ENCODE measurements around the gene NLRP10.

The NLRP10 gene

DNA sequence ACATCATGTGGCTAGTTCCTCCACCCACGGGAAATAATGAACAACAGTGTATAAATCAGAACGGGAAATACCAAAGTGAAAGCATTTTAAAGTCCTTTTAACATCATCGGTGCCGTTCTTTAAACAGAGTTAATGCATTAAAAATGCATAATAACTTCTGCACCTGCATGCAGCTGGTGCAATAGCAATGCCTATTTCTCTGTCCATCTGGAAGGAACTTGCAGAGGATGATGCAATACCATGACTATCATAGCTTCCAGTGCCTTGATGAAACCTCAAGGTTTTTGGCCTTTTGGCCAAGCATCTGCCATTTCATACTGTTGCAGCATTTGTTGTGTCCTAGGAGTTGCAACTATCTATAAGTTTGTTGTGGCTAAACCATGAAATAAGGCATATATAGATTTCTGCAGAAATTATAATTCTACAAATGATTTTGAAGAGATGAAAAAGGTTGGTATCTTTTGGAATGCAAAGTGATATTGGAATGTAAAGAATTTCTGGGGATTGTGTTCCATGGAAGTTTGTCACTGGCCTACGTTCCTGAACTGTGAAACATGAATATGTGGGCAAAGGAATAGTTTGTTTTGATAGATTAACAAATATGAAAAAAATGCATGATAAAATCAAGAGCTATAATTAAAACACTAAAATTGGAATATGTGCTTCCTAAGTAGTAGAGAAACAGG, 12.1 kb upstream of the NLRP10 start:
- no peak for DNase-seq

DNA sequence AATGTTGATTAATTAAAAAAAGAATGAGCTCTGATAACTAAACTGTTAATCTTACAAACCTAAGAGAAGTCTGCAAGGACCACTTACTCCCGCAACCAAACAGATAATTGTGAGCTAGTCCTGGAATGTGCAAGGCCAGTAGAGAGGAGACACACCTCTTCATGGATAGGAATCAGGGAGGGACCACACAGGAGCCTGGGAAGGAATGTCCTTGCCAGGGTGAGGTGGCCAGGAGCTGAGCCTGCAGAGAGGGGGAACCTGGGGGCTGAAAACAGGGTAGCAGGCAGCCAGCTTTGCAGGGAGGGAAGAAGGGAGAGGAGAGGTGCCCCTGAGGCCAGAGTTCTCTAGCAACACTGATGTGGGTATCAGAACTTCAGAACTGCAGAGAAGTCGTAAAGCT, 9.4 kb upstream of the NLRP10 start:
- DNase-seq, result no peak

DNA sequence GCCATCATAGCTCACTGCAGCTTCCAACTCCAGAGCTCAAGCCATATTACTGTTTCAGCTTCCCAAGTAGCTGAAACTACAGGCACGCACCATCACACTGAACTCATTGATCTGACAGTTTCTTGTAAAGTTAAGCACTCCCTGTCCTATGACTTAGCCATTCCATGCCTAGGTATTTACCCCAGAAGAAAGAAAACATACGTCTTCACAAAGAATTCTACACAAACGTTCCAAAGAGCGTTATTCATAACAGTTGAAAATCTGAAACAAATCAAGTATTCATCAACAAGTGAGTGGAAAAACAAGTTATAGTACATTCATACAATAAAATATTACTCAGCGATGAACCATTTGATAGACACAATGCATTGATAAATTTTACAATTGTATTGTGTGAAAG, 7.8 kb upstream of the NLRP10 start:
- no peak for DNase-seq

DNA sequence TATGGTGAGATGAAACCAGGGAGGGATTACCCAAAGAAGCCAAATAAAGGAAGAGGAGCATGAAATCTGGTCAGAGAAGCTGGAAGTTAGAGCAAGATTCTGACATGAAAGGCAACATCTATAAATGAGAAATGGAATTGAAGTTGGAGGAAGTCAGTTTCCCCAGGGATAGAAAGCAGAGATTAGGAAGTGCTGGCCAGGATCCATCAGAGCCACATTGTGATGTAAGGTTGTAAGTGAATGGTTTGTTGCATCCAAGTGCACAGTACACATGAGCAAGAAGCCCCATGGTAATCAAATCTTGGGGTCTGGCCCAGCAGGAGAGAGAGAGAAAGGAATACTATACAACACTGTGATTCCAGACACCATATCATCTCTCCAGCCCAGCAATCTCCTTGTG, 6.6 kb upstream of the NLRP10 start:
- no peak for DNase-seq

DNA sequence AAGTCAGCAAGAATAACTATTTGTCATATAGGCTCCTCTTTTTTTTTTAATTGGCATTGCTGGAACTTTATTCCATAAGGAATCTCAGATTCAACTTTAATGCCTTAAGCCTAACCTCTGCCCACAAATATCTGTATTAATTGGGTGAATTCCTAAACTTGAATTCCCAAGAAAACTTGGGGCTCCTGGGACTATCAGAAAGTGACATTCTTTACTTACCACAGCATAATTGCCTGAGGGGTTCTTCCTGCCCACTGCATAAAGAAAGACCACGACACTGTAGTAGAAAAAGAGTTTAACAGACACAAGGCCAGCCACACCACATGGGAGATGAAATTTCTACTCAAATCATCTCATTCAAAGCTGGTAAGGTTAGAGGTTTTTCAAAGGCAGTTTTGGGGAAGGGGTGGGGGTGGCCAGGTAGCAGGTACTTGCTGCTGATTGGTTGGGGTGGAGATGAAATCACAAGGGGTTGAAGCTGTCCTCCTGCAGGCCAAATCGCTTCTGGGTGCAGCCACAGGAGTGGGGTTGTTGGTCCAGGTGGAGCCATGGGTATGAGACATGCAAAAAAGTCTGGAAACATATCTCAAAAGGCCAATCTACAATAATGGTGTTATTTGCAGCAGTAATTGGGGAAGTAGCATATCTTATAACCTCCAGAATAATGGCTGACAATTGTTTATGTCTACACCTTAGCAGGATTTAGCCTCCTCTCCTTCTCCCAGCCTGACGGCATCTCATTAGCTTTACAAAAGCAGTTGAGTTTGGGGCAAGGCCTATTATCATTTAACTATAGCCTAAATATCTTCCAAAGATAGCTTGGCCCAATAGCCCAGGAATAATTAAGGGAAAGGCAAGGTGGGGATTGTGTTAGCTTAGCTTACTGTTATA, 4.8 kb upstream of the NLRP10 start:
- DNase-seq, result no peak

DNA sequence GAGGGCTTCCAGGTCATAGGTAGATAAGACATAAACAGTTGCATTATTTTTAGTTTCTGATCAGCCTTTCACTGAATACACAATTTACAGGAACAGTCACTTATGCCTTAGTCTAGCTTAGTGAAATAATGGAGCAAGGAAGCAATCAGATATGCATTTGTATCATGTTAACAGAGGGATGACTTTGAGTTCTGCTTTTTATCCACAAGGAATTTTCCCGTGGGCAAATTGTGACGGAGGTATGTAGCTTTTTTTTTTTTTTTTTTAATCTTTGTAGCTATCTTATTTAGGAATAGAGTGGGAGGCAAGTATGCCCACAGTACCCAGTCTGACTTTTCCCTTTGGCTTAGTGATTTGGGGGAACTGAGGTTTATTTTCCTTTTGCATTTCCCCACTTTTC, 3.4 kb upstream of the NLRP10 start:
- DNase-seq, result no peak

DNA sequence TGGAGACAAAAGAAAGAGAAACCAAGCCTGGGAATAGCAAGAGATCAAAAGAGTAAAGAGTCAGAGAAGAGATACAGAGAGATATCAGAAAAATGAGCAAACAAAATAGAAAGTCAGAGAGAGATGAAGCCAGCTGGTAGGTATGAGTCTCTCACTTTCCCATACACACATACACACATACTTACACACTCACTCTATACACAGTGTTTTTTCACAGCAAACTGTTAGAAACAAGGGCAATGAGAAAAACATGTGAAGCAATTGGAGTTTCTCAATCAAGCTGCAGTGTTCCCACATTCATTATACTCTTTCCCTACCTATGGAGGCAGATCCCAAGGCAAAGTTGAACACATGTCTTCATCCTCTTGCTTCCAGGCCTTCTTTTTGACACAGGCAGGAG, 2.6 kb upstream of the NLRP10 start:
- DNase-seq, result no peak

DNA sequence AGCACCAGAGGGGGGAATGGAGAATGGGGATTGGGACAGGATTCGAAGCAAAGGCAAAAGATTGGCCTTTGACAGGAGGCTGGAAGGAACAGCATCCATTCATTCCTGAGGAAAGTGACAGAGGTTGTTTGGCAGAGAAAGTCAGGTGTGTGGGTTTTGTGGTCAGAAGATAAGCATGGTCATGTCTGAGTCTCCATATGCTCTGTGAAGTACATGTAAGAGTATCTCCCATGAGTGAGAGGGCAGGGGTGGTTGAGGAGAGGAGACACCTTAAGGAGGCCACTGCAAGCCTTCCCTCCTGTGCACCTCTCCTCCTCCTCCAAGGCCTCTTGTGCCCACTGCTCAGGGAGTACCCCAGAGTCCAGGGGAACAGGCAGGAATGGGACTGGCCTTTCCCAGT, 1.9 kb upstream of the NLRP10 start:
- DNase-seq, result no peak

DNA sequence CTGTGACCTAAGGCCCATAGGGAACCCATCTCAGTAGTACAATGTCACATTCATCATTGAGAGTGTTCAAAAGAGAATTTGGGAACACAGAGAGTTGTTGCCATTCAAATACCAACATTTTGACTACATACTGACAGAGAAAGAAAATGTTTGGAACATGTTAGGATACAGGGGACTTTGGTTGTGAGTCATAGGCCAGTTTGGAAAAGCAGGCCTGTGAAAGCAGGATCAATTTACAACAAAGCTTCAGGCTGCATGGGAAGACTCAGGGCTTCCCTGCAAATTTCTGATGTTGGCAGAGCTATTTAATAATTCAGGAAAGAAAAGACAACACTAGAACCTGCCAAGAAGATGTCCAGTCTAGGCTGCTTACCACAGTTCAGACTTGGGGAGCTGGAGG, 374 bp downstream of the NLRP10 start:
- no peak for DNase-seq

DNA sequence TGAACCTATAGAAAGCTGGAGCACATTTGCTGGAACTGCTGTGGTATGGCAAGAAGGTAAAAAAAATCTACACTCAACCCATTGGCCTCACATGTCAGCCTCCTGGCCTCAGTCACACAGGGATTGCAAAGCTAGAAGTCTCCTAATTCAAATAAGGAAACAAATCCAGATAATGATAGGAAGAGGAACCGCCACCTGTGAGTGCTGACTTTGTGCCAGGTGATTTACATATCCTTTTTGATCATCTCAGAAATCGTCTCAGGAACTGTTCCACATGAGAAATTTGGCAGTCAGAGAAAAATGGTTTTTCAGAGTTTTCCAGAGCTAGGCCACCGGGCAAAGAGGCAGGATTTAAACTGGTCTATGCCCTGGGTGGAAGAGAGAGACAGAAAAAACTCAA, 986 bp downstream of the NLRP10 start:
- DNase-seq, result no peak

DNA sequence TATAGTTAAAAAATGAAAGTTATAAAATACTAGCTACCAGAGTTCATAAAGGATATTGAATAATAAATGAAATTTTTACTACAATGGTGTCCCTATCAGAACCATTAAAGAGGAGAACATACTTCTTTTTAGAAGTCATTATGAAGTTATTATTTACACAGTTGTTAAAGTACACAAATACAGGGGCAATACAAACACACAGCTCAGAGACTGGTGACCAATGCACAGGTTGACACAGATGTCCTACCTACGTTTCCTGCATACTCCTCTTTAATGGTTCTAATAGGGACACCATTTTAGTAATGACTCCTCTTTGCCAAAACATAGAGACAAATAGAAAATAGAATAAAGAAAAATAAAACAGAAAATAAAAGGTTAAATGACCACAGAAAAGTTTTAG, 10.1 kb downstream of the NLRP10 start:
- DNase-seq, result no peak

DNA sequence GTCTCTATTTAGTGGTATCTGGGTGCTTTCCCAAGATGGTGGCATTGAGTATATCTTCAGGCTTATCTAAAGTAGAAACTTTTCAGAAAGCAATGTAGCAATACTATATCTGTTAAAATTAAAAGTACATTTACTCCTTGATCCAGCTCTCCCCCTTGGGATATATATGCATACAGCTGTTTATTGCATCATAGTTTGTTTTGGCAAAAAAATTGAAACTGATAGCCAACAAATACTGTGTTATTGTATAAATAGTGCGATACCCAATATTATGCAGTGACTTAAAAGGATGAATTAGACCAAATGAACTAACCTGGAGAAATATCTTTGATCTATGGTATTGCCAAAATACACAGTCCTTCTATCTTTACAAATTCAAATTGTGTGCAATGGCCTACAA, 15.3 kb downstream of the NLRP10 start:
- DNase-seq, result no peak

DNA sequence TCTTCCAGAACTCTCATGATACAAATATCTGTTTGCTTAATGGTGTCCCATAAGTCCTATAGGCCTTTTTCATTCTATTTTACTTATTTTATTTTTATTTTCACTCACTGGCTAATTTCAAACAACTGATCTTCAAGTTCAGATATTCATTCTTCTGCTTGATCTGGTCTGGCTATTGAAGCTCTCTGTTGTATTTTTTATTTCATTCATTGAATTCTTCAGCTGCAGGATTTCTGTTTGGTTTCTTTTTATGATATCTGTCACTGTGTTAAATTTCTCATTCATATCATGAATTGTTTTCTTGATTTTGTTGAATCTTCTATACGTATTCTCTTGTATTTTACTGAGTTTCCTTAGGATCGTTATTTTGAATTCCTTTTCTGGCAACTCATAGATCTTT, 21.1 kb downstream of the NLRP10 start:
- no peak for DNase-seq

DNA sequence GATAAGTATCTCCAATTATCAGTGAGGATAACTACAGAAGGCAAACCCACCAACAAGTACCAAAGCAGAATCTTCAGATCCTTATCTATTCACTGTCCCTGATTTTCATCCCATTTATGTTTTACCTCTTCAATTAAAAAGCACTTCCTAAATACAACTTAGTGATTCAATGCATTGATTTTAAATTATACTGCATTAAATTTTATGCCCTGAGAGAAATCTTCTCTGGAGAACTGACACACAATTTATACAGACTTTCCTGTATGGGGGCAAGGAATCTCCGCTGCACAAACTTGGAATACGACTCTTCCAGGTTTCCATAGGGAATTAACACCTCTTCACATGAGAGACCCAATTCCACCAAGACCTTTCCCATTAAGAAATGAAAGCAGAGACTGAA, 23.6 kb downstream of the NLRP10 start, which contains the start of gene OR10A3:
Gene OR10A3 (minus strand): TSS at position 101 of the 400 bp plus-strand sequence. CDS start 2,188 bp downstream, outside the sequence.
- no peak for DNase-seq

DNA sequence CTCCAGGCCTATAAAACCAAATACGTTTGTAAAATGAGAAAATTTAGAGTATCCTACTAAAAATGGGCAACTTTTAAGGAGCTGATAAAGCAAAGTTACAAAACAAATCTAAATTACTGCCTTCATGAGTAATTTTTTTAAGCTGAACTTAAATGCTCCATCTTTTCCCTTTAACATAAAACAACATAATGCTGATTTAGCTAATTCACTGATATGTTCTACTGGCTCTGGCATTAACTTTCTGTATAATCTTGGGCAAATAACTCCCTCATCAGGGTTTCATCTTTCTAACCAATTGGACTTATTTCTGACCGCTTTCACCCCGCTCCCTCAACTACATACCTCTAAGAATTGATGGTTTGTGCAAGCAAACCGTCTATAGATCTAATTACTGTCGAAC, 24.1 kb downstream of the NLRP10 start:
- DNase-seq, result no peak

DNA sequence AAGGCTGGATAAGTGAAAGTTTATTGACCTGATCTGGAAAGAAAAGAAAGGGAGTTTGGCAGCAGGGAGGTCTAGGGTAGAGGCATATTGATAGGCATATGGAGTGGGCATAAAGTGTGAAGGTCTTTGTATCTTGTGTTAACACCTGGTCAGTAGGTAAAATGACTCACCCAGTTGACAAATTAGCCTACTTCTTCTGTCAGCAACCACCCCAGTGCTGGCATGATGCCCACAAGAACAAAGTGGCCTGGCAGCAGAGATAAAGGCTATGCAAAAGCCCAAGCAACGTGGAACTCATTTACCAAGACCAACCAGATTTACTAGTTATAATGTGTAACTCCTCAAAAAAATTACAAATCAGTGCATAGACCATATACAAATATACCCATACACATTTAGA, 28.6 kb downstream of the NLRP10 start:
- no peak for DNase-seq

DNA sequence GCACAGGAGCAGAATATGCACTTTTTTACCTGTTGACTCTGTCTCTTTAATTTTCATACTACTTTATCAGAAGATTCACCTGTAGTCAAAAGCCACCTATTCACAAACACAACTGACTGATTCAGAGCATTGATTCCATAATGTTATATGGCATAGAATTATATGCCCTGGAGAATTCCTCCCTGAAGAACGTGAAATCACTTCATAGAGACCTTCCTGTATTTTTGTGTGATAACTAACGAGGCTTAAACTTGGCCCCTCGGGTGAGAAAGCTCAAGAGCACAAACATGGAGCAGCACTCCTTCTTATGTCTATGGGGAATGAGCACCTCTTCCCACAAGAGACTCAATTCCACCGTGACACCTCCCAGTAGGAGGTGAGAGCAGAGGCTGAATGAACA, 34.1 kb downstream of the NLRP10 start, which contains the start of gene OR10A6:
Gene OR10A6 (minus strand): TSS at position 101 of the 400 bp plus-strand sequence. CDS start 2,606 bp downstream, outside the sequence.
- DNase-seq, result no peak

DNA sequence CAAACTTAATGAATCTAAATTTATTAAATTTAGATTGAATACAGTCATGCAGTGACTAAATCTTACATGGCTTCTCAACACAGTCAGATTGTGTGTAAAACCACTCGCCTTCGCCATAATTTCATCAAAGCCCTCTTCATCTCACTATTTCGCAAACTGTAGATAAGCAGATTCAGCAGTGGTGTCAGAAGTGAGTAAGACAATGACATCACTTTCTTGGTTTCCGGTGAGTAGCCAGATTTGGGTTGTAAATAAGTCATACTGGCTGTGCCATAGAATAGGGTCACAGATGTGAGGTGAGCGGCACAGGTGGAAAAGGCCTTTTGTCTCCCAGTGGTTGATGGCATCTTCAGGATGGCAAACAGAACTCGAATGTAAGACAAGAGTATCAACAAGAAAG, 37.6 kb downstream of the NLRP10 start:
- DNase-seq, result no peak

DNA sequence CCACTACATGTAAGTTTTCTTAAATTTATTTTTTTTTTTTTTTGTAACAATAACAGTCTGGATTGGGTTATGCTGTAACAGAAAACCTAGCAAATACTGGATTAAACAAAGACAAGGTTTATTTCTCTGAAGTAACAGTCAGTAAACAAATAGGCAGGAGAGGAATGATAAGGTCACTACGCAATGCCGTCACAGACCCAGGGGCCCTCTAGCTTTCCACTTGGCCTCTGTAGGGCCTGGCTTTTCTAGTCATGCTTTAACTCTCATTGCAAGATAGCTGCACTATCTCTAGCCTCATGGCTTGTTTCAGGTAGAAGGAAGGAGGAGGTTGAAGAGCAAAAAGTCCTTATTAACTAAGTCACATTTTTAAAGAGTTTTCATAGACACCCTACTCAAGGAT, 40.7 kb downstream of the NLRP10 start:
- DNase-seq, result no peak

DNA sequence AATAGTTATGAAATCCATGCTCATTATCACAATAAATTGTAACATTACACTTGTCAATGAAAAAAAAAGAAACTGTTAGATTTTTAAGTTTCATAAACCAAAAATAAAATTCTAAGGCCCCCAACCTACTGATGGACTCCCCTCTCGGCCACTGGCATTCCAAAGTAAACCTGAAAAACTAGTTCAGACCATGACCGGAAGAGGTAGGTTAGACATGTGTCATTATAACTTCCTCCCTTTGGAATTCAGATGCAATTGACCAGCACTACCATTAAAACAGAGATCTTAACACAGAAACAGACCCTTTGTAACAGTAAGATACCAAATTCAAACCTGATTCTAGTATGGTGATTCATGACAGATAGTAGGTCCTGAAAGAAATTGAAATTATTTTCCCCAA, 47.1 kb downstream of the NLRP10 start:
- no peak for DNase-seq
